ENCODE measurements around the gene KIF3A.
A peak's percentile ranks its signal among the peaks of the same experiment; 100 is the strongest.

Gene KIF3A

DNA sequence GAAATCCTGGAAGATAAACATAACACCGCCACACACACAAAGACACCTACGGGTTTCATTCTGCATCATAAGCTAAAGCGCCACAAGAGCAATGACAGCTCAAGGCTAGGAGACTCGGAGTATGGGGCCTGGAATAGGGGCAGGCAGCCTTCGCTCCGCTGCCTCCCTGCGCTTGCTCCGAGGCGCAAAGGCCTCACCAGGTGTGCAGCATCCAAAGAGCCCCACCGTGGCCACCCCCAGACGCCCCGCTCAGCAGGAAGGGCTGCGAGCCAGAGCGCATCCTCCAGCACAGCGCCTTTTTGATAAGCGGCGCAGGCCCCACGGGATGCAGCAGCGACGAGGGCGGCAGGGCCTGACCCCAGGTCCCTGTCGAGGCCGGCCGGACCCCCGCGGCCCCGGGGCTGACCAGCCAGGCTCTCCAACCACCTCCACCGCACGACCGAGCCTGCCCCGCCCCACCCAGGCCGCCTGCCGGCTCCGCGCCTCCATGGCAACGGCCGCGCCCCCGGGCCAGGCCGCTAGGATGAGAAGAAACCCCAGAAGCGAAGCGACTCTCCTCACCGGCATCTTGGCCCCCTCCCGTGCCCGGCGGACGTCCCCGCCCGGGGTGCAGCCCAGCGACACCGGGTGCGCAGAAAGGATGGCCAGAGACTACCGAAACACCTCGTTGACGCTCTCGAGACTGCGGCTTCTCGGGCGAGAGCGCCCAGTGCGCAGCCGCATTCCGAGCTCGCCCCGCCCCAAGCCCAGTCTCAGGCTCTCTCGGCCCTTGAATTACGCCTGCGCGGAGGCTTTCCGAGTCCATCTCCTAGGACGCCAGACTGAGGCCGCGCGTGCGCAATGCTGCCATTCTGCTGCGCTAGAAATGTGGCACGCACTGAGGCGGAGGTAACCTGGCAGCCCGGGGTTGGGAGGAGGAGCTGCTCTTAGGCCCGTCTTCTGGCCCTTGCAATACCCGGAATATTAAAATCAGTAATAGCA, at the start of gene KIF3A:
TSS of gene KIF3A (minus strand) at position 694 of the 981 bp plus-strand sequence. CDS start at position 567, 127 bp downstream.
- peak; percentile 99 for DNase-seq (ENCODE audit: low spot score)

DNA sequence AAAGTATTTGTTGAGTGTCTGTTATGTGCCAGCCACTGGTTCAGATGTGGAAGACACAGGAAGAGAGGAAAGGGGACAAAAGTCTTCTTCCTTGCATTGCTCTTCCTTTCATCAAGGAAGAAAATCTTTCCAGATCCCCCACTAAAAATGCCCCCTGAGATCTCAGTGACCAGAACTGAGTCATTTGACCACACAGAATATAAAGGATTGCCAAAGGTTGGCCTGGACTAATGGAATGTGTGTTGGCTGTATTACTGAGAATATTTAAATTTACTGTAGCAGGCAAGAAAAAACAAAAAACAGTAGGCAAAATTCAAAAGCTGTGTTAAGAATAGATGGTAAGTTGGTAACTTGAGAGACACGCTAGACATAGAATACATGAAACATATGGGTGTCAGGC, 49.7 kb upstream of the KIF3A start:
- DNase-seq (ENCODE audit: low spot score): no peak

DNA sequence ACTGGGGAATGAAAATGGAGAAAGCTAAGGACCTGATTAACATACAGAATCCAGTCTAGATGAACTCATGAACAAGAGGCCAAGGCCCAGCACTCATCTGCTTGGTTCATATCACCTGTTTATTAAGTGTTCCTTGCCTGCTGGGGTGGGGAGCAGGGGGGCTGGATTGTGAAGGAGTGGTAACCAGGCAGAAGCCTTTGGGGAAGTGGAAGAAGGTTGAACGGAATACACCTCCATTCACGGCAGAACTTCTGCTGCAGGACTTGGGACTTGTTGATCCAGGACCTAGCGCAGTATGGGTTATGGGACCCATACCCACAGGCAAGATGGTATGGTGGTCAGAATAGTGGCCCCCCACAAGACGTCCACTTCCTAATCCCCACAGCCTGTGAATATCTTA, 48.5 kb upstream of the KIF3A start:
- DNase-seq (ENCODE audit: low spot score): no peak

DNA sequence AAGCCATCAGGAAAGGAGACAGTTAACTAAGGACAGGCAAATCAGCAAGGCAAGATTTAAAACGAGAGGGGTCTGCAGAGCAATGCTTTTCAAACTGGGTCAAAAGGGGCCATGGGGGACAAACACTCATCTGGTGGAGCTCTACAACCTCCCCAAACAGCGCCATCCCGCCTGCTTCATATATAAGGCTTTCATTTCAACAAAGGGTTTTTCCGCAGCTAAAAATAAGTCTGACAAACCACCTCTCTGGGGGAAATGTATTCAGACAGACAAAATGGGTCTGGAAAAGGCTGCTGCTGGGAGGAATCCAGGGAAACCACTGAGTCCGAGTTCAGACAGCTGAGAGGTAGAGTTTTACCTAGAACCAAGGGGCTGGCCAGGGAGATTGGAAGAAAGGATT, 48.0 kb upstream of the KIF3A start:
- no peak for DNase-seq (ENCODE audit: low spot score)

DNA sequence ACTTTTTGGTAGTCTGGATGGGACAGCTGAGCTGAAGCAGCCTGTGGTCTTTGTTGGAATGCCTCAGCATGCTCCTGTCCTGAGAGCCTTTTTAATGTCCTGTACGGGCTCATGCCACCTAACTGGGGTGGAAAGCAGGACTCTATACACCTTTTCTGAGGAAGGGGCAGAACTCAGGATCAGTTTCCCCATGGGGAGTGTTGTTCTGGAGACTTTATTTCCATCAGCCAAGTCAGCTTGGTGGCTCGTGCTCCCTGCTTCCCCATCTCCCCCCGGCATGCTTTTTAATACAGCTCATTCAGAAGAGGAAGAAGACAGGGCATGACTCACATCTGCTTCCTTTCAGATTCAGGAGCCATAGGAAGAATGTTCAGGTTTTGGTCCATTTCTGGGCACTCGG, 44.8 kb upstream of the KIF3A start:
- peak; percentile 66 for DNase-seq (ENCODE audit: low spot score)

DNA sequence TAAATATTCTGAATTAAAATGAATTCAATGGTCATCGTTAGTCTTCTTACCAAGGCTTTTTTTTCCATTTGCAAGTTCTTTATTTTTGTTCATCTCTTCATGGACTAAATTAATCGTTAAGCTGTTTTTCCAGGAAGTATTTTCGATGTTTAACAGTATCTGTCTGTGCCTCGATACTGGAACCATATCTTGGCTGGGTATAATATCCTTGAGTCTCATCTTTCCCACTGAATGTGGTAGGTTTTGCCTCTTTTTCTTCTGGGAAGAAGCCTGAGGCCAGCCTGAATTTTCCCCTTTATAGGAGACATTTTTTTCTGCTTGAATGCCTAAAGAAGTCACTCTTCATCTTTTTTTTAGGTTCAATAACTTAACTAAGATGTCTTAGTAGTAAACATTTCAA, 43.7 kb upstream of the KIF3A start:
- DNase-seq (ENCODE audit: low spot score): no peak

DNA sequence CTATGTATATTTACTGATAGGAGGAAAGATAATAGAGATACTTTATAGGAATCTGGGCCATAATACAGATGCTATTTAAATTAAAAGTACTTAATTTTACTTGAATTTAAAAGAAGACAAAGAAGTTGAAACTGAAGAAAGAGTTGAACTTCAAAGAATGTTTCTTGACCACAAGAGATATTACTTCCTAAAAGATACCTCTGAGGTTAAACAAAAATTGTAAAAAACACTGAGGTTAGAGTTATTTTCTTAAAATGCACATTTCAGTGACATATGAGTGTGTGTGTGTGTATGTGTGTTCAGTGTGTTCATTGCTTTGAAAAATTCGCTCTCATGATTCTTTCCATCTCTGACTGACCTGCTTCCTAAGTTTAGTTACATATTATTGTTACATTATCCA, 43.2 kb upstream of the KIF3A start:
- DNase-seq (ENCODE audit: low spot score): no peak

DNA sequence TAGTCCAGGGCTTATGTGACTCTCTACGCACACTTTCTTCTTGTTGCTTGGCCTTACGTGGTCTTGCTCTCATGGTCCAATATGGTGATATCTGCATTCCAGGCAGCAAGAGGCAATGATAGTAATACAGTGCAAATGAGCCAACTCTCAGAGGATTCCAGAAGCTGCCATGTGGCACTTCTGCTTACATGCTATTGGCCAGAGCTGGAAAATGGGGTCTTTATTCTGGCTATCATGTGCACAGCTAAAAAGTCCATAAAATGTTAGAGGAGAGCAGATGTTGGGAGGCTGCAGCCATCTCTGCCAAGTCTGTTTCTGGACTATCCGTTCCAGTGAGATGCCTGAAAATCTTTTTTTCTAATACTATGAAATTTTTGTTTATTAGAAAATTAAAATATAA, 42.6 kb upstream of the KIF3A start:
- no peak for DNase-seq (ENCODE audit: low spot score)

DNA sequence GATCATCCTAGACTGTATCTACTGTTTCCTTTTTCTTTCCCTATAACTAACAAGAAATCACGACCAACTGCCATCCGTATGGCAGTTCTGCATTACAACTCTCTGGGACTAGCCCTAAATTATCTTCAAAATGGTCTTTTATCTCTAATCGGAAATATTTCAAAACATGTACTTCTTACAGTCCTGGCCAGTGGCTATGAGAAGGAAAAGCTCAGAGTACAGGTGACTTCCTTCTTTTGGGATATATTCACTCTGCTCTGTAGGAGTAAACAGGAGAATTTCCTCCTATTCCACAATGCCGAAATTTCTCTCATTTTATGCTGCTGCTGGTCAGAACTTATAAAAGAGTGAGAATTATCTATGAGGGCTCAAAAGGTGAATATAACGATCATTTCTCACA, 41.5 kb upstream of the KIF3A start:
- DNase-seq (ENCODE audit: low spot score): no peak

DNA sequence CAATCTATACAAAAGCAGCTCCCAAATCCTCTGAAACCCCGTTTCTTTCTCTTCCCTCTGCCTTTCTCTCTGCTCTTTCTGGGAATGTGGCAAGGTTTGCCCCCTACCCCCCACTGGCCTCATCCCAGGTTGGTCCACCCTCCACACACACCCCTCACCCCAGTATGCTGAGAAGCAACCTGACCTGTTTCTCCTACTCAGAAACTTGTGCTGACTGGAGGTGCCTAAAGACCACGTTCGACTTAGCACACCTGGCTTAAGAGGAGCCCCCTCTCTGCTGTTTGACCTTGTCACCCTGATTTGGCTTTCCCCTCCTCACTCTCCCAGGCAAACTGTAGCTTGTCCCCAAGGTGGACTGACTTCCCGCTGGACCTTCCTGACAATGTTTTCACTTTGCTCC, 40.8 kb upstream of the KIF3A start:
- DNase-seq (ENCODE audit: low spot score): no peak

DNA sequence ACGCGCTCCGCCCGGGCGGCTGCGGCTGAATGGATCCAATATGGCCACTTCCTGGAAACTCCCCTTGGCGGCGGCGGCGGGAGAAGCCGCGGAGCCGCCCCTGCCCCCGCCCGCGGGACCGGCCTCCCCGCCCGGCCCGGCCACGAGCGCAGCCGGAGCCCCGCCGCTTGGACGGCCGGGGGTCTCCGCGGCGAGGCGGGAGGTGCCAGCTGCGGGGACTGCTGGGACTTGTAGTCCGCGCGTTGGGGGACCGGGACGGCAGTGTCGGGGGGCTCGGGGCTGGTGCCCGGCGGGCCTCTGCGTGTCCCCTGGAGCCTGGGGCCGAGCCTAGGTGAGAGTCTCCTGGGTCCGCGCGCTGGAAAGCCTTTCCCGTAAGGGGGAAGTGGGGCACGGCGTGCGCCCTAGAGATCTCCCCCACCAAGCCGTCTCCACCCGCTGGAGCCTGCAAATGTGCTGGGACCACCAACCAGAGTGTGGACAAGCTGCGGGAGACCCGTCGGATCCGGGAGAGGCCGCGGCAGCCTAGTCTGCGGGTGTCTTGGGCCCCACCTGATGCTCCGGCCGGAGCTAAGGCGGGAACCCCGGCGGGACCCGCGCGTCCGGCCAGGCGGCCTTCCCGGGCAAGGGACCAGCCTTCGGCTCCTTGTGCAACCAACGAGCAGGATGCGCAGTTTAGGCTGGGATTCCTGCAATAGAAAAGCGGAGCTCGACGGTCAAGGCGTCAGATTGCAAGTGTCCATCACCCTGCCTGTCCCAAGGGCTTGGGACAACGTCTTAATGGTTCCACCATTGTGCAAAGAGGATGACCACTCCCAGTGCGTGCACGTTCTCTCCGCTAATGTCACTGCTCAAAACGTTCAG, 40.1 kb upstream of the KIF3A start, which contains the start of gene SEPTIN8:
TSS of gene SEPTIN8 (minus strand) at position 31 of the 861 bp plus-strand sequence. CDS start 102 bp downstream, outside the sequence.
- peak; percentile 60 for DNase-seq (ENCODE audit: low spot score)

DNA sequence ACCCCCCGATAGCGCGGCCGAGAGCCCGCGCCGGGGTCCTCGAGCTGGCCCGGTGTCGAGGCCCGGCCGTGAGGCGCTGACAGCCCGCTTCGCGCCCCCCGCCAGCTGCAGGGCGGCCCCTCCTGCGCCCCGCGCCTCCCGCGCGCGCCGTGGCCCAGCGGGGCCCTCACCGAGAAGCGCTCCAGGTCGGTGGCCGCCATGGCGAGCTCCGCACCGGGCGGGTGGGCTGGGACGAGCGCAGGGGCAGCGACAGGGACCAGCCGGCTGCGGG, 39.5 kb upstream of the KIF3A start:
- DNase-seq (ENCODE audit: low spot score): no peak

DNA sequence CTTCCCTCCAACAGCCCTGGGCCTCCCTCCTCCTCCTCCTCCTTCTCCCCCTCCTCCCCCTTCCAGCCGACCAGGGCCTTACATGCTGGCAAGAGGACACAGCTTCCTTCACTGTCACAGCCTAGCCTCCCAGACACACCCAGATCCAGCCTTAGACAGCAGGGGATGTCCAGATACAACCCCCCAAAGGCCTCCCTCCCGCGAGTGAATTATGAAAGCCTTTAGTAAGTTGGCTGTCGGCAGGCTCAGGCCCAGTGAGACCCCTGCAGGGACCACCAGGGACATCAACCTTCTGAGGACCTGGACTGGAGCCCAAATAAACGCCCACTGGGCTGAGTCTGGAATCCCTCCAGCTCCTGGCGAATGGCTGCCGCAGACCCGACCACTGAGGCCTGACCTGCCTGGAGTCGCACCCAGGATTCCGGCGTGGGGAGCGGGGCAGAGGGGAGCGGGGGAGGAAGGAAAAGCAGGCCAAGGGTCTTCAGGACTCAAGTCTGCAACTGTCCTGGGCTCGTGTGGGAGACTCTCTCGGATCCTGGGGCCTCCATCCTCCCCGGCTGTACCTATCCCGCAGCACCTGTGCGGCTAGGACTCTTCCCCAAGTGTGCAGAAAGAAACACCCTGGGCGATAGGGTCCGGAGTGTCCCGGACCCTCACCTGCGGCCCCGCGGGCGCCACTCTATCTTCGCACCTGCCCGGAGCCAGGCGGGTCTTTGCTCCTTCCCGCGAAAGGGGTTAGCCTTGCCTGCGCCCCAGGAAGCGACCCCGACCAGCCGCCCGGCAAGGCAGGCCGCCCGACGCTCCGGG, 39.0 kb upstream of the KIF3A start:
- peak; percentile 67 for DNase-seq (ENCODE audit: low spot score)

DNA sequence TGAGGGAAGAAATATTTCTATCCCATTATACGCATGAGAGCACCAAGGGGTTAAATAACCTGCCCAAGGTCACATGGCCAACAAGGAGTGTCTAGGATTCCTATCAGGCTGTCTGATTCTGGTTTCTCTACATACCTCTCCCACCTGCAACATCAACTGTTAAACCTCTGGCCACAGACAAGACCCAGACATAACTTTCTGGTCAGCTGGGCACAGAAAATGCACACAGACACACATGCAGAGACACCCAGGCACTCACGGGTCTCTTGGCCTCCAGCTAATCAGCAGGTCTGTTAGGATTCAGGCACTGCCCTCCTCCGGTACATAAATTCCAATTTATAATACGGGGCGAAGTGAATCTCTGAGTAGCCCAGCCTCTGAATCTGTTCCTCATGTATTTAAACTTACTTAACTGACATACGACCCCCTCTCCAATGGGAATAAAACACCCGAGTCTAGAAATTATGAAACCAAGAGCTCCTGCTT, 38.2 kb upstream of the KIF3A start:
- peak; percentile 94 for DNase-seq (ENCODE audit: low spot score)

DNA sequence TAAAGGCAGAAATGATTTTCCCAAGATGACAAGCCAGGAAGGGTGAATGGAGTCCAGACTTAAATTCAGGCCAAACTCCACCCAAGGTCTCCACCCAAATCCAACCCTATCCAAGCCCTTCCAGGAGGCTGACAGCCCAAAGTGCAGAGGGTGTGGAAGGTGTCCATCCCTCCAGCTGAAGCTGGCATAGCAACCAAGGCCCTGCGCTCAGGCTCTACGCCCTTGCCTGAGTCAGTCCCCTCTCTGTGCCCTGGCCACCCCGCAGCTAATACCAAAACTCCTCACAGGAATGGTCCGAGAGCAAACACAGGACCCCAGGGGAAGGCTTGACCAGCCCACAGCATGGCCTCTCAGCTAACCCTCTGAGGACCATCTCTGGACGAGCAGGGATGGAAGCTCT, 37.5 kb upstream of the KIF3A start:
- DNase-seq (ENCODE audit: low spot score): no peak

DNA sequence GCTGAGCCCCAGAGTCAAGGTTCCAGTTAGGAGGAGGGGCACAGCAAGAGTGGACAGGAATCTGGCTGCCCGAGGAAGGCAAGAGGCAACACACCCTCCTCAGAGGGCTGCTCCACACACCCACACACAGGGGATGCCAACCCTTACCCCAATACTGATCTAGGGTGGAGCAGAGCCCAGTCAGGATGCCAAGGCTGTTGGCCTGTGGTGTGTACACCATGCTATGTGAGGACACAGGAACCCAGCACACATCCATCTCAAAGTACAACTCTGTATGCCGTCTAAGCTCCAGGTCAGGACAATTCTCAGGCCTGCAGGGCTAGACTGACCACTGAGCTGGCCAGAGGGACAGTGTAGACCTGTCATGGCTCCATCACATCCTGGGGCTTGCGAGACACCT, 37.1 kb upstream of the KIF3A start:
- no peak for DNase-seq (ENCODE audit: low spot score)

DNA sequence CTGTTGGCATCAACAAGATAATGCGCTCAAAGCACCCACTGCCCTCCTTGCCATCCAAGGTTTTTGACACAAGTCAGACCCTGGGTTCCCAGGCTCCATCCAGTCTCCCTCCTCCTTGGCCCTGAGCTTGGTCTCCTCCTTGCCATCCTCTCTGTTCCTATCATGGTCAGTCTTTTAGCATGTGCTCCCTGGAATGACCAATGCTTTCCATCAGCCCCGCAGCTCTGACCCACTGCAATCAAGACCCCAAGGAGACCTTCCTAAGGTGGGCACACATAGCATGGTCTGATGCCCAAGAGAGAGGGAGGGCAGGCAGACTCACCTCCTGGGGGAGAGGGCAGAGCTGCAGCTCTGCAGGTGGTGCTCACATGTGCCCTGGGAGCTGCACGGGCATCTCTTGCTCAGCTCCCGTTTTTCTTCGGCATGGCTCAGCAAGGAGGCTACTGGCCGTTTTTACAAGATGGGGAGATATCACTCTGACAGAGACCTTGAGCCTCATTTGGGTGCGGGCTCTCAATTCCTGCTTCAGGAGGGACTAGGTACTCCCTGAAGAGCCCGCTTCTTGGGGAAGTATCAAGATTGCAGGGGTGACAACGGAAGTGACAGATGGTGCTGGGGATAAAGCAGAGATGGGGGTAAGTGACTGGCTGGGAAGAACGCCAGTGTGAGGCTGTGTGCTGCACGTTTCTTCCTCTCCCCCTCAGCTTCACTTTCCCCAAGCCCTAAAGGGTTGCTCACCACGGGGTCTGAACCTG, 36.4 kb upstream of the KIF3A start:
- no peak for DNase-seq (ENCODE audit: low spot score)

DNA sequence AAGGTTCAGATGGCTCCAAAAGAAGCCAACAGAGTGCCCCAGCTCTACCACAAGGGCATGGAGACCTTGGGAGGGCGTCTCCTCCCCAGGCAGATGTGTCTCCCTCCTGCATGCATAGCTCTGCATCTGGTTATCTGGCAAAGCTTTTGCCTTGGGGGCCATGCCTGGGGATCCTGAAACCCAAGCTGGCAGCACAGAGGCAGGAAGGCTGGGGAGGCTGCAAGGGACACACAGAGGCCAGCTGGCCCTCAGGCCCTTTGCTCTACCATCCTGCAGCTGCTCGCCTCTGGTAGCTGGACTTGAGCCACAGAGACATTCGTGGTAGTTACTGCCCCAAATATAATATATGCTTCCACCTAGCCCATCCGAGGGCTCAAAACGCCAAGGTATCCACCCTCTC, 35.8 kb upstream of the KIF3A start:
- DNase-seq (ENCODE audit: low spot score): no peak

DNA sequence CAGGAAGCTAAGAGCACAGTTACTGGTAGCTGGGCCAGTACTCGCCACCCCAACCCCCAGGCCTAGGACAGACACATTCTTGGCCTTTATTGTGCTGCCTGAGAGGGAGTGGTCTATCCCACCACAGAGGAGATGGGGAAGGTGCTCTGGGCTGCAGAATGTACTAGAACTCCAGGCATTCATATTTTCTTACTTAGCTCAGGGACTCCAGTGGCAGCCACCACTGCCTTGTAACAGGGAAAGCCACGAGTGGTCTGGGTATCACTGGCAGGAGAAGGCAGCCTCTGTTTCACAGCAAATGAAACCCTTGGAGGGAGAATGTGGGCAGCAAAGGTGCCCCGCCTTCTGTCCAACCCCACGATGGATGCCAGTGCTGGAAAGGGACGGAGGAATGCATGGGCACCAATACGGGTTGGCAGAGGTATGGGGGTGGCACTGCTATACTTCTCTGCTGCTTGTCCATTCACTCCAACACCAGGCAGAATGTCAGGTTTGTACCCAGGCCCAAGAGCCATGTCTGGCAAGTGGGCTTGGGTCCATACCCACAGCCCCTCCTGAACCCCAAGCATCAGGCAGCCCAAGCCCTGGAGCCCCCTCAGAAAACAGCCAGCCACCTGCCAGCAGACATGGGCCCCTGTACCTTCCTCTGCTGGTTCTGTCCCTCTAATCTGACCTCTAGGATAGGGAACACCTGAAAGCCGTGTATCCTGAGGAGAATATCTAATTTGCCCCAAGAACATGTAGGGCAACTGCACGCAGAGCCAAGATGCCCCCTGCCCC, 35.1 kb upstream of the KIF3A start:
- no peak for DNase-seq (ENCODE audit: low spot score)

DNA sequence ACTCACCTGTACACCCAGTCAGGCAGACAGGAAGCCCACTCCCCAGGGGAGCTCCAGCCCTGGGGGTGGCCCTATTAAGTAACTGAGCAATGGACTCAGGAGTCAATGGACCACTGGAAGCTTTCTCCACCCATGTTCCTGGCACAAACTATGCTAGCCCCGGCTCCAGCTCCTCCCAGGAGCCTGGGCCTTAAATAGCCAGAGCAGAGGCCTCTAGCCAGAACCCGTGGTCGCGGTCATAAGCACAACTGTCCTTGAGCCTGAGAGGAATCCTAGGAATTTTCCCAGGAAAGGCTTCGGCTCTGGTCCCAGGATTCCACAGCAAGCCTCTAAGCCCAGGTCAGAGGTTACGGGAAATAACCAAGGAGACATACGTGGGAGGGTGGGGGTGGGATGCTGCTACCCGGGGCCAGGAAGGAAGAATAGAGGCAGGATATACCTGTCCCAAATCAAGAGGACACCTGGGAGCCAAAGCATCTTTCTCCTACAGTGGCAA, 34.2 kb upstream of the KIF3A start:
- peak; percentile 66 for DNase-seq (ENCODE audit: low spot score)
